SK-N-SH (cell line): ENCODE data around the gene FMN1. TPM values are rescaled to one million over a fixed set of nuclear protein-coding genes. Genes with fewer than 3 reads are reported as not detected.

ENCODE experiments used
- CTCF ChIA-PET: fragments of 300-600, 350-600 bp; formaldehyde crosslinking; extraction: SDS; loops from one replicate; lab custom pipeline; 2021; lab: Yijun Ruan, JAX
- POLR2A ChIA-PET: fragments of 350-600 bp; sonication (Branson Sonifier 250); formaldehyde crosslinking; extraction: SDS; loops from one replicate; lab custom pipeline; 2020; ENCODE audit warnings: antibody characterized with exemption, inconsistent platforms; lab: Yijun Ruan, JAX
- DNase-seq: peaks from one replicate; pipeline ENCODE4 v3.0.0; 2012
- H2AFZ ChIP-seq: fragments of 200-600 bp; sonication (generic); 2 replicates; pipeline ENCODE4 v1.8.1; 2016; ENCODE audit warnings: antibody characterized with exemption, mild to moderate bottlenecking, low read depth
- H3F3A ChIP-seq: fragments of 200-600 bp; sonication (generic); replicated peaks from 2 replicates; pipeline ENCODE3; 2016; ENCODE audit warnings: antibody characterized with exemption, mild to moderate bottlenecking; ENCODE audit not compliant: insufficient read depth
- H3K27ac ChIP-seq, 2 experiments: fragments of 200-500 bp in 1 of 2; fragments of 200-600 bp in 1 of 2; sonication (Bioruptor generic) in 1 of 2; sonication (generic), shearing (Covaris generic) in 1 of 2; 2 replicates each; pipeline versions ENCODE4 v1.5.1 to v1.6.1; 2014 to 2016; ENCODE audit warnings: low read depth in 2 of 2, inconsistent platforms in 1 of 2, low read length in 1 of 2, mild to moderate bottlenecking in 1 of 2, mixed read lengths in 1 of 2
- H3K27me3 ChIP-seq: fragments of 200-600 bp; sonication (generic), shearing (Covaris generic); 2 replicates; pipeline ENCODE4 v1.6.1; 2016; ENCODE audit warnings: mixed run types; ENCODE audit not compliant: insufficient read depth
- H3K36me3 ChIP-seq, 2 experiments: fragments of 200-500 bp in 1 of 2; fragments of 200-600 bp in 1 of 2; sonication (Bioruptor generic) in 1 of 2; sonication (generic) in 1 of 2; replicated peaks in 1 of 2; 2 replicates each; pipeline versions ENCODE3 to v1.5.1; 2014 to 2016; ENCODE audit warnings: low read length in 1 of 2, mild to moderate bottlenecking in 1 of 2; ENCODE audit not compliant: insufficient read depth in 2 of 2, control insufficient read depth in 1 of 2
- H3K4me1 ChIP-seq, 2 experiments: fragments of 200-500 bp in 1 of 2; fragments of 200-600 bp in 1 of 2; sonication (Bioruptor generic) in 1 of 2; sonication (generic), shearing (Covaris generic) in 1 of 2; 2 replicates each; pipeline versions ENCODE4 v1.5.1 to v1.6.1; 2014 to 2016; ENCODE audit warnings: low read depth in 1 of 2, low read length in 1 of 2, mixed run types in 1 of 2; ENCODE audit not compliant: insufficient read depth in 2 of 2, control insufficient read depth in 1 of 2
- H3K4me2 ChIP-seq: fragments of 200-600 bp; sonication (generic), shearing (Covaris generic); 2 replicates; pipeline ENCODE4 v1.6.1; 2017; ENCODE audit warnings: mixed run types
- H3K4me3 ChIP-seq, 2 experiments: fragments of 200-500 bp in 1 of 2; fragments of 200-600 bp in 1 of 2; sonication (Bioruptor generic) in 1 of 2; sonication (generic), shearing (Covaris generic) in 1 of 2; 2 replicates each; pipeline versions ENCODE4 v1.5.1 to v1.8.1; 2014 to 2016; ENCODE audit warnings: low read depth in 2 of 2, inconsistent platforms in 1 of 2, low read length in 1 of 2, mild to moderate bottlenecking in 1 of 2, mixed read lengths in 1 of 2, moderate library complexity in 1 of 2
- H3K79me2 ChIP-seq: fragments of 200-600 bp; sonication (generic); 2 replicates; pipeline ENCODE4 v1.8.1; 2017; ENCODE audit warnings: mild to moderate bottlenecking; ENCODE audit not compliant: insufficient read depth
- H3K9ac ChIP-seq: fragments of 200-600 bp; sonication (generic); 2 replicates; pipeline ENCODE4 v1.6.1; 2017; ENCODE audit warnings: mixed run types
- H3K9me2 ChIP-seq: fragments of 200-600 bp; sonication (generic); 2 replicates; pipeline ENCODE4 v1.6.1; 2017; ENCODE audit warnings: mixed run types
- H3K9me3 ChIP-seq: fragments of 200-600 bp; sonication (generic); 2 replicates; pipeline ENCODE4 v1.6.1; 2017; ENCODE audit warnings: mixed run types, mild to moderate bottlenecking, moderate library complexity
- H4K20me1 ChIP-seq: fragments of 200-600 bp; sonication (generic); 2 replicates; pipeline ENCODE4 v1.6.1; 2017; ENCODE audit warnings: mild to moderate bottlenecking, mixed run types; ENCODE audit not compliant: insufficient read depth
- ELF1 ChIP-seq: IDR thresholded peaks from 2 replicates; pipeline ENCODE4 v1.4.0; 2012
- FOXJ3 ChIP-seq: sonication (generic); formaldehyde crosslinking; IDR thresholded peaks from 2 replicates; pipeline ENCODE4 v1.5.1; 2020; ENCODE audit warnings: mild to moderate bottlenecking, missing genetic modification reagents
- GABPA ChIP-seq: IDR thresholded peaks from 2 replicates; pipeline ENCODE4 v1.4.0; 2012; ENCODE audit warnings: low read depth, mild to moderate bottlenecking
- MAX ChIP-seq: IDR thresholded peaks from 2 replicates; pipeline ENCODE4 v1.4.0; 2012; ENCODE audit warnings: low read depth
- MEF2A ChIP-seq: IDR thresholded peaks from 2 replicates; pipeline ENCODE4 v1.4.0; 2012; ENCODE audit warnings: low read depth, borderline replicate concordance
- MXI1 ChIP-seq: IDR thresholded peaks from 2 replicates; pipeline ENCODE4 v1.6.1; 2012; ENCODE audit warnings: mild to moderate bottlenecking, low read depth, low read length, improper control_type of control experiment
- PBX3 ChIP-seq: IDR thresholded peaks from 2 replicates; pipeline ENCODE4; 2012
- POLR2AphosphoS5 ChIP-seq: IDR thresholded peaks from 2 replicates; pipeline ENCODE4 v1.6.1; 2012; ENCODE audit warnings: low read depth, low read length
- REST ChIP-seq: IDR thresholded peaks from 2 replicates; pipeline ENCODE4 v1.6.1; 2012; ENCODE audit warnings: mild to moderate bottlenecking, low read depth, low read length, moderate library complexity
- RFX5 ChIP-seq: IDR thresholded peaks from 2 replicates; pipeline ENCODE4 v1.6.1; 2012; ENCODE audit warnings: mild to moderate bottlenecking, improper control_type of control experiment, low read length
- SIN3A ChIP-seq: IDR thresholded peaks from 2 replicates; pipeline ENCODE4 v1.6.1; 2012; ENCODE audit warnings: low read depth, mild to moderate bottlenecking, low read length, moderate library complexity, borderline replicate concordance
- SMC3 ChIP-seq: IDR thresholded peaks from 2 replicates; pipeline ENCODE4 v1.6.1; 2012; ENCODE audit warnings: low read depth, low read length, improper control_type of control experiment
- TAF1 ChIP-seq: IDR thresholded peaks from 2 replicates; pipeline ENCODE4 v1.6.1; 2012; ENCODE audit warnings: low read depth, mild to moderate bottlenecking, low read length, moderate library complexity, borderline replicate concordance
- TCF12 ChIP-seq: IDR thresholded peaks from 2 replicates; pipeline ENCODE4 v1.4.0; 2012
- USF1 ChIP-seq: IDR thresholded peaks from 2 replicates; pipeline ENCODE4 v1.4.0; 2012; ENCODE audit warnings: low read depth, borderline replicate concordance
- WGBS: methylation state at CpG from one replicate; pipeline ENCODE4 v1.1.6; 2017; ENCODE audit warnings: low lambda C conversion rate; 5-methylcytosine and 5-hydroxymethylcytosine counted together
- polyA plus RNA-seq, 3 experiments: library from polyadenylated mRNA; depleted of rRNA; stranded (reverse); fragments of >200 nt; gene quantifications; 2 replicates each; pipeline ENCODE4 v1.2.3, GENCODE V29; 2012
- TF ChIP-seq, protein P1 (sequence below): IDR thresholded peaks from 2 replicates; pipeline ENCODE4 v1.4.0; 2012; ENCODE audit warnings: low read depth, borderline replicate concordance

Gene FMN1
- polyA plus RNA-seq, 1 of the 3 experiments (the other 2 are of a cell fraction) = 9.1 TPM

GRCh38 chr15:32878869-32879805 is 315.4 kb downstream of the FMN1 start (continued):
- TF ChIP-seq PBX3 (no peak), MEF2A (no peak), SIN3A (no peak), RFX5 (no peak), MXI1 (no peak), POLR2AphosphoS5 (no peak; the same call in 1 of the 2 replicates), USF1 (no peak), MAX (no peak)
- TF ChIP-seq, protein P1, sequence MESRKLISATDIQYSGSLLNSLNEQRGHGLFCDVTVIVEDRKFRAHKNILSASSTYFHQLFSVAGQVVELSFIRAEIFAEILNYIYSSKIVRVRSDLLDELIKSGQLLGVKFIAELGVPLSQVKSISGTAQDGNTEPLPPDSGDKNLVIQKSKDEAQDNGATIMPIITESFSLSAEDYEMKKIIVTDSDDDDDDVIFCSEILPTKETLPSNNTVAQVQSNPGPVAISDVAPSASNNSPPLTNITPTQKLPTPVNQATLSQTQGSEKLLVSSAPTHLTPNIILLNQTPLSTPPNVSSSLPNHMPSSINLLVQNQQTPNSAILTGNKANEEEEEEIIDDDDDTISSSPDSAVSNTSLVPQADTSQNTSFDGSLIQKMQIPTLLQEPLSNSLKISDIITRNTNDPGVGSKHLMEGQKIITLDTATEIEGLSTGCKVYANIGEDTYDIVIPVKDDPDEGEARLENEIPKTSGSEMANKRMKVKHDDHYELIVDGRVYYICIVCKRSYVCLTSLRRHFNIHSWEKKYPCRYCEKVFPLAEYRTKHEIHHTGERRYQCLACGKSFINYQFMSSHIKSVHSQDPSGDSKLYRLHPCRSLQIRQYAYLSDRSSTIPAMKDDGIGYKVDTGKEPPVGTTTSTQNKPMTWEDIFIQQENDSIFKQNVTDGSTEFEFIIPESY = no peak

GRCh38 chr15:32878342-32878741 is 316.2 kb downstream of the FMN1 start:
- Histone ChIP-seq H3K4me2 (no peak overlapping the region), H3K79me2 (peaks cover 16% of the 10 kb centered on the region; the same call in 1 of the 2 replicates), H2AFZ (no peak overlapping the region), H3K27ac (peak overlapping the region in 1 of 2 experiments; percentile 91; a peak in 2 of 4 replicates), H3F3A (peaks cover 53% of the 10 kb centered on the region), H3K9me2 (no peaks in the 10 kb centered on the region), H3K27me3 (no peaks in the 10 kb centered on the region), H3K4me1 (peaks cover 2 to 11% of the 10 kb centered on the region in 2 experiments; a peak in 2 of 4 replicates), H3K4me3 (no peak overlapping the region), H3K9ac (no peak overlapping the region; the same call in 1 of the 2 replicates), H3K9me3 (no peaks in the 10 kb centered on the region), H3K36me3 (peaks cover 14 to 72% of the 10 kb centered on the region in 2 experiments), H4K20me1 (no peaks in the 10 kb centered on the region)
- ChIA-PET POLR2A (no interaction called here), CTCF (interaction anchor here (1.2 kb wide), 1 partner anchor 34 kb away, joined by 3 read pairs; no protein-coding TSS in a partner anchor)
- 96% methylated on average over 1 of the region's 1 CpG for WGBS
- no peak for DNase-seq
- TF ChIP-seq SMC3 = no peak
- TF ChIP-seq USF1 = no peak
- no peak for TF ChIP-seq GABPA
- TF ChIP-seq, protein P1 = no peak
- TF ChIP-seq ELF1 = no peak
- no peak for TF ChIP-seq FOXJ3 (CRISPR knock-in tag)
- no peak for TF ChIP-seq TAF1
- TF ChIP-seq MAX = no peak
- no peak for TF ChIP-seq REST
- TF ChIP-seq MEF2A = no peak
- TF ChIP-seq TCF12 = no peak
